Adipocyte (in vitro differentiated cells): ENCODE measurements around the gene SCD5.
A peak's percentile ranks its signal among the peaks of the same experiment; 100 is the strongest.
"Not testable (repeated sequence)": the region's sequence is repeated elsewhere in the genome, so short reads cannot be mapped to it uniquely, and the experiment has no call there.

Source experiments
- DNase-seq: peaks from one replicate; pipeline ENCODE4 v3.0.0-alpha.2; 2015; ENCODE audit warnings: low read depth
- H3K27me3 ChIP-seq: replicated peaks from 2 replicates; pipeline ENCODE4 v1.7.0; 2013; ENCODE audit warnings: mild to moderate bottlenecking, low read length, moderate library complexity; ENCODE audit not compliant: control insufficient read depth, insufficient read depth
- H3K36me3 ChIP-seq: 2 replicates; pipeline ENCODE4 v1.7.0; 2013; ENCODE audit warnings: low read length, mild to moderate bottlenecking, moderate library complexity; ENCODE audit not compliant: control insufficient read depth, insufficient read depth, severe bottlenecking
- H3K4me1 ChIP-seq: 2 replicates; pipeline ENCODE4 v1.7.0; 2013; ENCODE audit warnings: mild to moderate bottlenecking, low read length, moderate library complexity; ENCODE audit not compliant: control insufficient read depth, insufficient read depth
- H3K4me3 ChIP-seq: 2 replicates; pipeline ENCODE4 v1.7.0; 2013; ENCODE audit warnings: mild to moderate bottlenecking, low read length, moderate library complexity
- H3K9ac ChIP-seq: 2 replicates; pipeline ENCODE4 v1.7.0; 2013; ENCODE audit warnings: mild to moderate bottlenecking, low read length, moderate library complexity
- H3K9me3 ChIP-seq: 2 replicates; pipeline ENCODE4 v1.7.0; 2013; ENCODE audit warnings: mild to moderate bottlenecking, low read length, moderate library complexity; ENCODE audit not compliant: control insufficient read depth

SCD5 gene

DNA sequence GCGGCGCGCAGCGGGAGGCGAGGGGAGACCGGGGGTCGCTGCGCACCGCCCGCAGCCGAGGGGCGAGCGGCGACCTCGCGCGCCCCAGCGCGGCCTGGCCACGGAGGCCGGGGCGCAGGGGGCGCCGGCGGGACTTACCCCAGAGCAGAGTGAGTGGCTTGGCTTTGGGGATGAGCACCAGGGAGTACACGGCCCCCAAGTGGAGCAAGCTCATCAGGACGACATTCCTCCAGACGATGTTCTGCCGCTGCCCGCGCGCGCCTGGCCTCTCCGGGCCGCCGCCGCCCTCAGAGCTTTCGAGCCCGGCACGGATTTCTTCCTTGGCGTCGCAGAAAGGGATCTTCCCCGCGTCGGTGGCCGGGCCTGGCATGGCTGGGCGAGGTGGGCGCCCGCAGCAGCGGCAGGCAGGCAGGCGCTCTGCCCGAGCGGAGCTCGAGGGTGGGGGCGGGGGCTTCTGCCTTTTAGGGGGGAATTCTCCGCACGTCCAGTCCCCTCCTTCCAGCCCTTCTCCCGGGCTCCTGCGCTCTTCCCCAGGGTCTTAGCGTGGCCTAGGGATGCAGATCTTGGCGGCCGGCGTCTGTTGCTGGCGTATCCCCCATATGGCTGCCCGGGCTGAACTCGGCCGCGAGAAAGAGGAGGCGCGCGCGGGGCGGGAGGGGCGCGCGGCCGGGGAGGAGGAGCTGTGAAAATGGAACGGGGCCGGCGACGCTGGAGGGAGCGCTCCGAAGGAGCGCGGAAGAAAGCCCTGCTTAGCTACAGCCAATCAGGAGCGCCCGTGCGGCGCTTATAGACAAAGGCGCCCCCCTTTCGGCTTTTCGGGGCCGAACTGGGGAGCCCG is at the start of gene SCD5:
Gene SCD5 (minus strand): TSS at position 629 of the 838 bp plus-strand sequence. CDS start 259 bp downstream, at position 370.
- H3K27me3 ChIP-seq, result no peaks in the 10 kb centered on the region
- H3K4me3 ChIP-seq, result peak within 1 kb of the TSS; percentile 85
- peaks cover 20% of the 10 kb centered on the region for H3K4me1 ChIP-seq
- DNase-seq, result peak; percentile 95
- H3K9ac ChIP-seq, result peak within 1 kb of the TSS; percentile 84
- no peaks in the 10 kb centered on the region for H3K9me3 ChIP-seq
- no peaks in the 10 kb centered on the region for H3K36me3 ChIP-seq

GRCh38 chr4:82842593-82842992 is 44.0 kb upstream of the SCD5 start:
- Histone ChIP-seq H3K4me3 (no peak overlapping the region), H3K36me3 (peaks cover 92% of the 10 kb centered on the region), H3K9ac (no peak overlapping the region), H3K9me3 (no peaks in the 10 kb centered on the region), H3K4me1 (no peaks in the 10 kb centered on the region), H3K27me3 (no peaks in the 10 kb centered on the region)
- peak; percentile 51 for DNase-seq

- no peak for DNase-seq
- Histone ChIP-seq H3K9ac (no peak overlapping the region), H3K27me3 (no peaks in the 10 kb centered on the region), H3K4me1 (no peaks in the 10 kb centered on the region), H3K4me3 (no peak overlapping the region), H3K9me3 (no peaks in the 10 kb centered on the region), H3K36me3 (peaks cover 86% of the 10 kb centered on the region)
Measured at GRCh38 chr4:82839624-82840023, 41.0 kb upstream of the SCD5 start.

DNA sequence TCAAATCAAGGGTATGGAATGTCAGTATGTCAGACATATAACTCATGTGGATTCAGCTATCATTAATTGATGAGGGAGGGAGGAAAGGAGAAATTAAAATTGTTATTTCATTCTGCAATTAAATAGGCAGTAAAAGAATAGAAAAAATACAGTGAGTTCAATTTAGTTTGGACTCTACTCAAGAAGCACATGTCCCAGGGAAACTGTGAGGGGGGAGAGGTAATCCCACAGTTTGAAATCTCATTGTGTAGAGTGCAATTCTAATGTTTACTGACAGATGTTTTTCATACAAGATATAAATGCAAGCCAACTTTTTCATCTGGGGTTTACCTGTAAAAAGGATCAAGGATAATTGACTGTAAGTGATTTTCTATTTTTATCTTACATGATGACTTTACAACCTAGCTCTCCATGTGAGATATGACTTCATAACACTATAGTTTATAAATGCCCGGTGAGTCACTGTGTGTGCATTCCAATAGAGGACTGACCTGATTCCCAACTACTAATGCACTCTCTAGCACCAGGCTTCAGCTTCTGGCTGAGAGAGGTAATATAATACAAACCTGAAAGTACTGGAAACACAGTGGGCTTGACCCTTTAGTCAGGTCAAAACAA is 35.2 kb upstream of the SCD5 start:
- DNase-seq, result peak; percentile 83
- no peaks in the 10 kb centered on the region for H3K9me3 ChIP-seq
- peaks cover 75% of the 10 kb centered on the region for H3K36me3 ChIP-seq
- H3K9ac ChIP-seq, result no peak overlapping the region
- H3K4me1 ChIP-seq, result peaks cover 8% of the 10 kb centered on the region
- no peaks in the 10 kb centered on the region for H3K27me3 ChIP-seq
- H3K4me3 ChIP-seq, result no peak overlapping the region

DNA sequence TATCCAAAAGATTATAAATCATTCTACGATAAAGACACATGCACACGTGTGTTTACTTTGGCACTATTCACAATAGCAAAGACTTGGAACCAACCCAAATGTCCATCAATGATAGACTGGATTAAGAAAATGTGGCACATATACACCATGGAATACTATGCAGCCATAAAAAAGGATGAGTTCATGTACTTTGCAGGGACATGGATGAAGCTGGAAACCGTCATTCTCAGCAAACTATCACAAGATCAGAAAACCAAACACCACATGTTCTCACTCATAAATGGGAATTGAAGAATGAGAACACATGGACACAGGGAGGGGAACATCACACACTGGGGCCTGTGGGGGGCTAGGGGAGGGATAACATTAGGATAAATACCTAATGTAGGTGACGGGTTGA is 34.5 kb upstream of the SCD5 start:
- H3K9ac ChIP-seq, H3K9me3 ChIP-seq, H3K27me3 ChIP-seq, DNase-seq, H3K4me3 ChIP-seq, H3K4me1 ChIP-seq: not testable (repeated sequence)
- peaks cover 75% of the 10 kb centered on the region for H3K36me3 ChIP-seq

GRCh38 chr4:82825425-82825824 is 26.8 kb upstream of the SCD5 start:
- no peaks in the 10 kb centered on the region for H3K9me3 ChIP-seq
- DNase-seq, result no peak
- no peak overlapping the region for H3K9ac ChIP-seq
- no peaks in the 10 kb centered on the region for H3K4me1 ChIP-seq
- no peak overlapping the region for H3K4me3 ChIP-seq
- H3K36me3 ChIP-seq, result peaks cover 99% of the 10 kb centered on the region
- no peaks in the 10 kb centered on the region for H3K27me3 ChIP-seq

DNA sequence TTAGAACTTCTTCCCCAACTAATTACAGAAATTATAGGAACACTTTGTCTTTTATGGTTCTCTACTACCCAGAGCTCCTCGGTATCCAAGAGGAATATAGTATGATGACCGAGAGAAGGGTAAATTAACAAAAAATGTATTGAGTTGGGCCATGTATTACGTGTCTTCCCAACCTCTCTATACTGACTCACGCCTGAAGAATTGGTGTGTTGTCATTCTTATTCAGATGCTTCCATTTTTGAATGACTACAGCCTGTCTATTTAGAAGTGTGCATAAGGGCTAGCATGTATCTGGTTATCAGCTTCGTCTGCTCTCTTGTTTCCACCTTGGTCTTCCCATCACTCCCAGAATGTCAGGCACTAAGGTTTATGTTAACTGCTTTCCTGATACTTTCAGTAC is 24.5 kb upstream of the SCD5 start:
- peak; percentile 73 for DNase-seq
- Histone ChIP-seq H3K36me3 (peaks cover 99% of the 10 kb centered on the region), H3K4me3 (no peak overlapping the region), H3K9ac (no peak overlapping the region), H3K4me1 (no peaks in the 10 kb centered on the region), H3K27me3 (no peaks in the 10 kb centered on the region), H3K9me3 (no peaks in the 10 kb centered on the region)

DNA sequence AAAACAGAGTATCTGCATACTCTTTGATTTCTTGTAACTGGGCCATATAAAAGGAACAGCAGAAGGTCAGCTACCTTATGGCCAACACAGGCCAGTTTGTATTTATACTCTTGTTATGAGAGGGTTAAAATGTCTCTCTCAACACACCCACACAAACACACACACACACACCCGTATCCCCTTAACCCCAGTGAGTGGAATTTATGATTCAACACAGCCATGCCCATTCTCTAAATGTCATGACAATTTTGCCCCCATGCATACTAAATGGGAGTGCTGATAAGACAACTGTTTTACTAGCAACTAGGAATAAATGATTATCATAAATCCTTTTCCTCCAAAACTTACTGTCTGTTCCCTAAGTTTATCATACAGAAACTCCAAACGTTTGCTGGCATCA is 22.1 kb upstream of the SCD5 start:
- no peaks in the 10 kb centered on the region for H3K9me3 ChIP-seq
- no peak for DNase-seq
- peaks cover 89% of the 10 kb centered on the region for H3K36me3 ChIP-seq
- no peaks in the 10 kb centered on the region for H3K4me1 ChIP-seq
- H3K4me3 ChIP-seq, result no peak overlapping the region
- H3K27me3 ChIP-seq, result no peaks in the 10 kb centered on the region
- peak overlapping the region; percentile 21 for H3K9ac ChIP-seq

GRCh38 chr4:82818664-82819662 is 20.4 kb upstream of the SCD5 start:
- Histone ChIP-seq H3K9ac (no peak overlapping the region), H3K27me3 (no peaks in the 10 kb centered on the region), H3K36me3 (peaks cover 71% of the 10 kb centered on the region), H3K4me1 (no peaks in the 10 kb centered on the region), H3K9me3 (no peaks in the 10 kb centered on the region), H3K4me3 (no peak overlapping the region)
- DNase-seq, result no peak

DNA sequence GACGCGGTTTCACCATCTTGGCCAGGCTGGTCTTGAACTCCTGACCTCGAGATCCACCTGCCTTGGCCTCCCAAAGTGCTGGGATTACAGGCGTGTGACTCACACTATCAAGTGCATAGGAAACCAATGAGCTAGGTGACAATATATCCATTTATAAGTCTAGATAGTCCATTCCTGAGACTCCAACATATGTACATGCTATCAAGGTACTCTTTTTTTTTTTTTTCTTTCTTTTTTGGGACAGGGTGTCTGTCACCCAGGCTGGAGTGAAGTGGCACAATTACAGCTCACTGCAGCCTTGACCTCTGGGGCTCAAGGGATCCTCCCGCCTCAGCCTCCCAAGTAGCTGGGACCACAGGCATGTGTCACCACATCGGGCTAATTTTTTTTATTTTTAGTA is 18.3 kb upstream of the SCD5 start:
- not testable (repeated sequence) for H3K27me3 ChIP-seq, H3K9ac ChIP-seq, H3K4me1 ChIP-seq, H3K4me3 ChIP-seq, H3K9me3 ChIP-seq, DNase-seq
- H3K36me3 ChIP-seq, result peaks cover 52% of the 10 kb centered on the region

DNA sequence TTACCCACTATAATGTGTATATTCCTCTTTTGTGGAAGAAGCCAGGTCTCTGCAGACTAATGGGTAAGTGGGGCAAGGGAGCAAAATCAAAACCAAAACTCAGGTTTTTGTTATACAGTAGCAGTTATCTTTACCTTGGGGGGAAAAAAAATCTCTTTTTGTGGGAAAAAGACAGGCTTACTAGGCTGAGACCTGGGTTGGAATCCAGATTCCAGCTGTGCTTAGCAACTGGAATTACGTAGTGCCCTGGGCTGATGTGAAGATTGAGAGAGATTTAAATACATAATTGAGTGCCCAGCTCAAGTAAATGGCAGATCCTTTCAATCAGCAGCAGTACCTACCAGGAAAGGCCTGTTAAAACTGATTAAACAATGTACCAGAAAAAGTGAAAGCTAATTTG is 15.4 kb upstream of the SCD5 start:
- H3K27me3 ChIP-seq, result no peaks in the 10 kb centered on the region
- peaks cover 24% of the 10 kb centered on the region for H3K36me3 ChIP-seq
- no peak overlapping the region for H3K4me3 ChIP-seq
- no peaks in the 10 kb centered on the region for H3K9me3 ChIP-seq
- no peak overlapping the region for H3K9ac ChIP-seq
- no peak for DNase-seq
- peaks cover 5% of the 10 kb centered on the region for H3K4me1 ChIP-seq
